ENCODE results near the gene SRP54.

Gene SRP54

GRCh38 chr14:34987180-34987579 lies 4.4 kb downstream of the SRP54 start:
- Histone ChIP-seq H3K27me3 (ENCODE audit: control insufficient read depth, insufficient read depth, low read length) (no peaks in the 10 kb centered on the region), H3K79me2 (peaks cover 75% of the 10 kb centered on the region), H3K4me2 (ENCODE audit: low read length) (no peak overlapping the region), H3K9me3 (ENCODE audit: control insufficient read depth, low read length) (no peaks in the 10 kb centered on the region), H3K4me1 (peaks cover 12% of the 10 kb centered on the region), H3K9ac (no peak overlapping the region), H3K36me3 (ENCODE audit: control insufficient read depth, insufficient read depth, low read length) (no peaks in the 10 kb centered on the region), H3K27ac (no peak overlapping the region), H2AFZ (no peak overlapping the region), H3K4me3 (ENCODE audit: low read depth, low read length) (no peak overlapping the region)
- no peak for TF ChIP-seq CTCF (IDR thresholded peaks at IDR 0.05)

GRCh38 chr14:34989762-34990161 lies 7.0 kb downstream of the SRP54 start:
- H3K9me3 ChIP-seq (ENCODE audit: control insufficient read depth, low read length) = no peaks in the 10 kb centered on the region
- no peak overlapping the region for H2AFZ ChIP-seq
- no peaks in the 10 kb centered on the region for H3K36me3 ChIP-seq (ENCODE audit: control insufficient read depth, insufficient read depth, low read length)
- peaks cover 60% of the 10 kb centered on the region for H3K79me2 ChIP-seq
- TF ChIP-seq CTCF (IDR thresholded peaks at IDR 0.05) = no peak
- no peak overlapping the region for H3K9ac ChIP-seq
- H3K27ac ChIP-seq = no peak overlapping the region
- no peak overlapping the region for H3K4me3 ChIP-seq (ENCODE audit: low read depth, low read length)
- no peak overlapping the region for H3K4me2 ChIP-seq (ENCODE audit: low read length)
- peaks cover 6% of the 10 kb centered on the region for H3K4me1 ChIP-seq
- no peaks in the 10 kb centered on the region for H3K27me3 ChIP-seq (ENCODE audit: control insufficient read depth, insufficient read depth, low read length)

- Histone ChIP-seq H2AFZ (no peak overlapping the region), H3K9me3 (ENCODE audit: control insufficient read depth, low read length) (no peaks in the 10 kb centered on the region), H3K4me2 (ENCODE audit: low read length) (no peak overlapping the region), H3K4me1 (peaks cover 6% of the 10 kb centered on the region), H3K27me3 (ENCODE audit: control insufficient read depth, insufficient read depth, low read length) (no peaks in the 10 kb centered on the region), H3K36me3 (ENCODE audit: control insufficient read depth, insufficient read depth, low read length) (no peaks in the 10 kb centered on the region), H3K27ac (no peak overlapping the region), H3K9ac (no peak overlapping the region), H3K79me2 (peaks cover 27% of the 10 kb centered on the region), H3K4me3 (ENCODE audit: low read depth, low read length) (no peak overlapping the region)
- TF ChIP-seq CTCF (IDR thresholded peaks at IDR 0.05) = no peak
These were observed 10.6 kb downstream of the SRP54 start for GRCh38 chr14:34993426-34993825.

- Histone ChIP-seq H3K4me1 (peaks cover 6% of the 10 kb centered on the region), H3K9me3 (ENCODE audit: control insufficient read depth, low read length) (no peaks in the 10 kb centered on the region)
These were observed 11.9 kb downstream of the SRP54 start for GRCh38 chr14:34994668-34995067.

More at GRCh38 chr14:34994668-34995067, 11.9 kb downstream of the SRP54 start:
- Histone ChIP-seq H3K27me3 (ENCODE audit: control insufficient read depth, insufficient read depth, low read length) (no peaks in the 10 kb centered on the region), H3K4me3 (ENCODE audit: low read depth, low read length) (no peak overlapping the region), H3K4me2 (ENCODE audit: low read length) (no peak overlapping the region), H2AFZ (no peak overlapping the region), H3K36me3 (ENCODE audit: control insufficient read depth, insufficient read depth, low read length) (no peaks in the 10 kb centered on the region), H3K27ac (no peak overlapping the region), H3K9ac (no peak overlapping the region), H3K79me2 (peaks cover 17% of the 10 kb centered on the region)
- no peak for TF ChIP-seq CTCF (IDR thresholded peaks at IDR 0.05)

Data from parathyroid adenoma (tissue), 2 donors.